ENCODE data around the gene RHAG. TPM values are rescaled to one million over a fixed set of nuclear protein-coding genes. Genes with fewer than 3 reads are reported as not detected.
"Not testable (repeated sequence)": the region's sequence is repeated elsewhere in the genome, so short reads cannot be mapped to it uniquely, and the experiment has no call there.

Gene RHAG
- total RNA-seq, 1 experiment from 2014 or later: 0.23 TPM

DNA sequence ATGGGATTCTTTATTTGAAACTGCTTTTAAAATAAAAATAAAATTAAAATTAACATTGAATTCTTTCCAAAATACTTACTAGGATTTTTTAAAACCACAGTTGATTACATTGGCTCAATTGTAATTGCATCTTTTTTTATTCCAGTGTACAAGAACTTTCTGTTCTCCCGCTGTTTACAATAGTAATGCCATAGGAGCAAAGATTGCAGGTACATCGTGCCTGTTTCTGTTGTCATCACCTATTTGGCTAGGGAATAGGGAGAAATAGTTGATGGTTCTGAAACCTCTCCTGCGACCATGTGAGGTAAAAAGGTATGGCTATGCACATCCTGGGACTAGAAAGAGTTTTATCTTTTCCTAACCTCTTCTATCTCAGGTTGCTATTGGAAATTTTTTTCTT is 28.2 kb upstream of the RHAG start:
- intact Hi-C loops (cut with micrococcal nuclease; ENCODE audit: unreplicated experiment) (no loop called here), in situ Hi-C loops (cut with HindIII; ENCODE audit: low pct_unique_long_range_greater_than_20kb, low sequenced_read_pairs) (no loop called here)
- H3K27me3 ChIP-seq (ENCODE audit: control insufficient read depth, insufficient read depth, low read length): no peaks in the 10 kb centered on the region
- H3K27ac ChIP-seq (ENCODE audit: low read length): no peak overlapping the region
- ATAC-seq: no peak
- no peaks in the 10 kb centered on the region for H3K9me3 ChIP-seq (ENCODE audit: control insufficient read depth, insufficient read depth, low read depth, low read length)
- no TSS peak for BruUV-seq (replicated peaks)
- H3K36me3 ChIP-seq (ENCODE audit: control insufficient read depth, insufficient read depth, low read length): no peaks in the 10 kb centered on the region
- CTCF ChIA-PET: no interaction called here
- H3K4me1 ChIP-seq (ENCODE audit: control insufficient read depth, insufficient read depth, low read length): no peaks in the 10 kb centered on the region
- DNase-seq (ENCODE audit: low read depth, low spot score): no peak
- TF ChIP-seq TCF7L2 (IDR thresholded peaks at IDR 0.05; ENCODE audit: low read depth, low read length): no peak
- TF ChIP-seq, protein P1, sequence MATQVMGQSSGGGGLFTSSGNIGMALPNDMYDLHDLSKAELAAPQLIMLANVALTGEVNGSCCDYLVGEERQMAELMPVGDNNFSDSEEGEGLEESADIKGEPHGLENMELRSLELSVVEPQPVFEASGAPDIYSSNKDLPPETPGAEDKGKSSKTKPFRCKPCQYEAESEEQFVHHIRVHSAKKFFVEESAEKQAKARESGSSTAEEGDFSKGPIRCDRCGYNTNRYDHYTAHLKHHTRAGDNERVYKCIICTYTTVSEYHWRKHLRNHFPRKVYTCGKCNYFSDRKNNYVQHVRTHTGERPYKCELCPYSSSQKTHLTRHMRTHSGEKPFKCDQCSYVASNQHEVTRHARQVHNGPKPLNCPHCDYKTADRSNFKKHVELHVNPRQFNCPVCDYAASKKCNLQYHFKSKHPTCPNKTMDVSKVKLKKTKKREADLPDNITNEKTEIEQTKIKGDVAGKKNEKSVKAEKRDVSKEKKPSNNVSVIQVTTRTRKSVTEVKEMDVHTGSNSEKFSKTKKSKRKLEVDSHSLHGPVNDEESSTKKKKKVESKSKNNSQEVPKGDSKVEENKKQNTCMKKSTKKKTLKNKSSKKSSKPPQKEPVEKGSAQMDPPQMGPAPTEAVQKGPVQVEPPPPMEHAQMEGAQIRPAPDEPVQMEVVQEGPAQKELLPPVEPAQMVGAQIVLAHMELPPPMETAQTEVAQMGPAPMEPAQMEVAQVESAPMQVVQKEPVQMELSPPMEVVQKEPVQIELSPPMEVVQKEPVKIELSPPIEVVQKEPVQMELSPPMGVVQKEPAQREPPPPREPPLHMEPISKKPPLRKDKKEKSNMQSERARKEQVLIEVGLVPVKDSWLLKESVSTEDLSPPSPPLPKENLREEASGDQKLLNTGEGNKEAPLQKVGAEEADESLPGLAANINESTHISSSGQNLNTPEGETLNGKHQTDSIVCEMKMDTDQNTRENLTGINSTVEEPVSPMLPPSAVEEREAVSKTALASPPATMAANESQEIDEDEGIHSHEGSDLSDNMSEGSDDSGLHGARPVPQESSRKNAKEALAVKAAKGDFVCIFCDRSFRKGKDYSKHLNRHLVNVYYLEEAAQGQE (IDR thresholded peaks at IDR 0.05; ENCODE audit: insufficient read depth in 1 of 2, low read depth in 2 of 2, low read length in 1 of 2): no peak
- no peak for TF ChIP-seq SIN3A (IDR thresholded peaks at IDR 0.05; ENCODE audit: borderline replicate concordance, insufficient read depth, low read depth, low read length)
- TF ChIP-seq, protein P2, sequence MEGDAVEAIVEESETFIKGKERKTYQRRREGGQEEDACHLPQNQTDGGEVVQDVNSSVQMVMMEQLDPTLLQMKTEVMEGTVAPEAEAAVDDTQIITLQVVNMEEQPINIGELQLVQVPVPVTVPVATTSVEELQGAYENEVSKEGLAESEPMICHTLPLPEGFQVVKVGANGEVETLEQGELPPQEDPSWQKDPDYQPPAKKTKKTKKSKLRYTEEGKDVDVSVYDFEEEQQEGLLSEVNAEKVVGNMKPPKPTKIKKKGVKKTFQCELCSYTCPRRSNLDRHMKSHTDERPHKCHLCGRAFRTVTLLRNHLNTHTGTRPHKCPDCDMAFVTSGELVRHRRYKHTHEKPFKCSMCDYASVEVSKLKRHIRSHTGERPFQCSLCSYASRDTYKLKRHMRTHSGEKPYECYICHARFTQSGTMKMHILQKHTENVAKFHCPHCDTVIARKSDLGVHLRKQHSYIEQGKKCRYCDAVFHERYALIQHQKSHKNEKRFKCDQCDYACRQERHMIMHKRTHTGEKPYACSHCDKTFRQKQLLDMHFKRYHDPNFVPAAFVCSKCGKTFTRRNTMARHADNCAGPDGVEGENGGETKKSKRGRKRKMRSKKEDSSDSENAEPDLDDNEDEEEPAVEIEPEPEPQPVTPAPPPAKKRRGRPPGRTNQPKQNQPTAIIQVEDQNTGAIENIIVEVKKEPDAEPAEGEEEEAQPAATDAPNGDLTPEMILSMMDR (IDR thresholded peaks at IDR 0.05): no peak
- TF ChIP-seq POLR2AphosphoS5 (IDR thresholded peaks at IDR 0.05; ENCODE audit: low read depth, low read length): no peak
- no peak overlapping the region for H3K4me3 ChIP-seq (ENCODE audit: low read depth in 2 of 2, low read length in 2 of 2)
- POLR2A ChIA-PET: no interaction called here

DNA sequence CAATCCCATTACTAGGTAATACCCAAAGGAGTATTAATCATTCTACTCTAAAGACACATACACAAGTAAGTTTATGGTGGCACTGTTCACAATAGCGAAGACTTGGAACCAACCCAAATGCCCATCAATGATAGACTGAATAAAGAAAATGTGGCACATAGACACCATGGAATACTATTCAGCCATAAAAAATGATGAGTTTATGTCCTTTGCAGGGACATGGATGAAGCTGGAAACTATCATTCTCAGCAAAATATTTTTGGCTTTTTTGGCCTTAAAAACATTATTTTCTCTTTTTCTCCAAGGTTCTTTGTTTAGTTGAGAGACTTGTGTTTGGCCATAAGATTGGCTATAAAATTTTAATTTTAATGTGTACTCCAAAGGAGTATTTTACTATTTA is 27.4 kb upstream of the RHAG start:
- CTCF ChIA-PET; H3K36me3 ChIP-seq (ENCODE audit: control insufficient read depth, insufficient read depth, low read length); H3K4me3 ChIP-seq (ENCODE audit: low read depth in 2 of 2, low read length in 2 of 2); H3K27ac ChIP-seq (ENCODE audit: low read length); H3K4me1 ChIP-seq (ENCODE audit: control insufficient read depth, insufficient read depth, low read length); H3K9me3 ChIP-seq (ENCODE audit: control insufficient read depth, insufficient read depth, low read depth, low read length); H3K27me3 ChIP-seq (ENCODE audit: control insufficient read depth, insufficient read depth, low read length); POLR2A ChIA-PET; DNase-seq (ENCODE audit: low read depth, low spot score); intact Hi-C loops (cut with micrococcal nuclease; ENCODE audit: unreplicated experiment); ATAC-seq; BruUV-seq (replicated peaks); in situ Hi-C loops (cut with HindIII; ENCODE audit: low pct_unique_long_range_greater_than_20kb, low sequenced_read_pairs): not testable (repeated sequence)

DNA sequence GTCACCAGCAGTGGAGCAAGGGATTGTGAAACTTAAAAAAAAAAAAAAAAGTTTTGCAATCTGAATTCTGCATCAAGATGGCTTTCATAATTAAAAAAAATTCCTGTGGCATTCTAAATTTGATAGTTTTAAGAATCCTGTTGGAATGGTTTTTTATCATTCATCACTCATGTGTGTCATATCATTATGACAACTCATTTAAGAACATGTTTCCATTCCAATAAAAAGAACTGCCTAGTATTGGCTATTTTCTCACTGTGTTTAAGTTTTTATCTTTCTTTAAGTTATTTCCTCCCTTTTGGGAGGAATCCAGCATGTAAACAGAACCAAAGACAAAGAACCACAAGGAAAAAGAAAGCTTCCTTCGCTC is 26.2 kb upstream of the RHAG start:
- no peaks in the 10 kb centered on the region for H3K9me3 ChIP-seq (ENCODE audit: control insufficient read depth, insufficient read depth, low read depth, low read length)
- intact Hi-C loops (cut with micrococcal nuclease; ENCODE audit: unreplicated experiment): no loop called here
- H3K36me3 ChIP-seq (ENCODE audit: control insufficient read depth, insufficient read depth, low read length): no peaks in the 10 kb centered on the region
- CTCF ChIA-PET: interaction anchor here (0.7 kb wide), 1 partner anchor 154 kb away, joined by 4 read pairs; no protein-coding TSS in a partner anchor
- BruUV-seq (replicated peaks): no TSS peak
- no peaks in the 10 kb centered on the region for H3K4me1 ChIP-seq (ENCODE audit: control insufficient read depth, insufficient read depth, low read length)
- no peak overlapping the region for H3K27ac ChIP-seq (ENCODE audit: low read length)
- H3K27me3 ChIP-seq (ENCODE audit: control insufficient read depth, insufficient read depth, low read length): no peaks in the 10 kb centered on the region
- POLR2A ChIA-PET: no interaction called here
- DNase-seq (ENCODE audit: low read depth, low spot score) (no peak), ATAC-seq (no peak)
- TF ChIP-seq TCF7L2 (IDR thresholded peaks at IDR 0.05; ENCODE audit: low read depth, low read length): no peak
- TF ChIP-seq SIN3A (IDR thresholded peaks at IDR 0.05; ENCODE audit: borderline replicate concordance, insufficient read depth, low read depth, low read length): no peak
- TF ChIP-seq, protein P1 (IDR thresholded peaks at IDR 0.05; ENCODE audit: insufficient read depth in 1 of 2, low read depth in 2 of 2, low read length in 1 of 2): no peak
- TF ChIP-seq, protein P2 (IDR thresholded peaks at IDR 0.05): no peak
- TF ChIP-seq POLR2AphosphoS5 (IDR thresholded peaks at IDR 0.05; ENCODE audit: low read depth, low read length): no peak
- H3K4me3 ChIP-seq (ENCODE audit: low read depth in 2 of 2, low read length in 2 of 2): no peak overlapping the region
- in situ Hi-C loops (cut with HindIII; ENCODE audit: low pct_unique_long_range_greater_than_20kb, low sequenced_read_pairs): no loop called here
